GM23338 (cell line): ENCODE data around the gene TULP3.
"Not testable (repeated sequence)": the region's sequence is repeated elsewhere in the genome, so short reads cannot be mapped to it uniquely, and the experiment has no call there.

Experiments
- CREB1 ChIP-seq: fragments of 250-450 bp; sonication (Bioruptor Pico); IDR thresholded peaks from 2 replicates; pipeline ENCODE4 v1.5.0; 2020; ENCODE audit warnings: low read depth, mild to moderate bottlenecking, moderate library complexity
- CTCF ChIP-seq, 2 experiments: fragments of 200-600 bp in 1 of 2; sonication (generic) in 1 of 2; conservative IDR thresholded peaks; 2 replicates each; pipeline versions ENCODE4 v1.5.1 to v1.6.1; 2016 to 2017; ENCODE audit warnings: antibody characterized with exemption in 2 of 2, low read depth in 2 of 2, mild to moderate bottlenecking in 2 of 2, moderate library complexity in 1 of 2
- EZH2 ChIP-seq: fragments of 200-600 bp; sonication (generic); IDR thresholded peaks from one replicate; pipeline ENCODE4 v1.8.0; 2017; ENCODE audit warnings: antibody characterized with exemption, mild to moderate bottlenecking, low read depth; ENCODE audit not compliant: unreplicated experiment
- EZH2phosphoT487 ChIP-seq: fragments of 200-600 bp; sonication (generic); IDR thresholded peaks from one replicate; pipeline ENCODE4 v1.8.1; 2018; ENCODE audit warnings: antibody characterized with exemption; ENCODE audit not compliant: unreplicated experiment
- JUNB ChIP-seq: IDR thresholded peaks from one replicate; pipeline ENCODE4 v1.6.1; 2016; ENCODE audit warnings: antibody characterized with exemption; ENCODE audit not compliant: unreplicated experiment
- NANOG ChIP-seq: IDR thresholded peaks from 2 replicates; pipeline ENCODE4 v1.6.1; 2016; ENCODE audit warnings: antibody characterized with exemption, borderline replicate concordance
- POLR2AphosphoS5 ChIP-seq: IDR thresholded peaks from 2 replicates; pipeline ENCODE4 v1.6.1; 2016; ENCODE audit warnings: antibody characterized with exemption, low read depth
- STAT1 ChIP-seq: IDR thresholded peaks from one replicate; pipeline ENCODE4 v1.6.1; 2016; ENCODE audit warnings: antibody characterized with exemption; ENCODE audit not compliant: unreplicated experiment
- ZNF331 ChIP-seq: fragments of 250-450 bp; sonication (Bioruptor Pico); IDR thresholded peaks from 2 replicates; pipeline ENCODE4 v1.5.0; 2020; ENCODE audit warnings: low read depth, mild to moderate bottlenecking, moderate library complexity
- TF ChIP-seq, protein P1 (sequence below): IDR thresholded peaks from one replicate; pipeline ENCODE4 v1.6.1; 2018; ENCODE audit warnings: antibody characterized with exemption; ENCODE audit not compliant: unreplicated experiment
- TF ChIP-seq, protein P2 (sequence below): fragments of 250-450 bp; sonication (Bioruptor Pico); IDR thresholded peaks from 2 replicates; pipeline ENCODE4 v1.5.0; 2020; ENCODE audit warnings: mild to moderate bottlenecking, moderate library complexity

- not testable (repeated sequence) for TF ChIP-seq ZNF331 (CRISPR knock-in tag); CREB1 (CRISPR knock-in tag); EZH2; CTCF (conservative IDR thresholded peaks at IDR 0.05; ENCODE audit: low read depth in 2 of 2); POLR2AphosphoS5; JUNB; EZH2phosphoT487; NANOG; STAT1
- TF ChIP-seq, protein P1, sequence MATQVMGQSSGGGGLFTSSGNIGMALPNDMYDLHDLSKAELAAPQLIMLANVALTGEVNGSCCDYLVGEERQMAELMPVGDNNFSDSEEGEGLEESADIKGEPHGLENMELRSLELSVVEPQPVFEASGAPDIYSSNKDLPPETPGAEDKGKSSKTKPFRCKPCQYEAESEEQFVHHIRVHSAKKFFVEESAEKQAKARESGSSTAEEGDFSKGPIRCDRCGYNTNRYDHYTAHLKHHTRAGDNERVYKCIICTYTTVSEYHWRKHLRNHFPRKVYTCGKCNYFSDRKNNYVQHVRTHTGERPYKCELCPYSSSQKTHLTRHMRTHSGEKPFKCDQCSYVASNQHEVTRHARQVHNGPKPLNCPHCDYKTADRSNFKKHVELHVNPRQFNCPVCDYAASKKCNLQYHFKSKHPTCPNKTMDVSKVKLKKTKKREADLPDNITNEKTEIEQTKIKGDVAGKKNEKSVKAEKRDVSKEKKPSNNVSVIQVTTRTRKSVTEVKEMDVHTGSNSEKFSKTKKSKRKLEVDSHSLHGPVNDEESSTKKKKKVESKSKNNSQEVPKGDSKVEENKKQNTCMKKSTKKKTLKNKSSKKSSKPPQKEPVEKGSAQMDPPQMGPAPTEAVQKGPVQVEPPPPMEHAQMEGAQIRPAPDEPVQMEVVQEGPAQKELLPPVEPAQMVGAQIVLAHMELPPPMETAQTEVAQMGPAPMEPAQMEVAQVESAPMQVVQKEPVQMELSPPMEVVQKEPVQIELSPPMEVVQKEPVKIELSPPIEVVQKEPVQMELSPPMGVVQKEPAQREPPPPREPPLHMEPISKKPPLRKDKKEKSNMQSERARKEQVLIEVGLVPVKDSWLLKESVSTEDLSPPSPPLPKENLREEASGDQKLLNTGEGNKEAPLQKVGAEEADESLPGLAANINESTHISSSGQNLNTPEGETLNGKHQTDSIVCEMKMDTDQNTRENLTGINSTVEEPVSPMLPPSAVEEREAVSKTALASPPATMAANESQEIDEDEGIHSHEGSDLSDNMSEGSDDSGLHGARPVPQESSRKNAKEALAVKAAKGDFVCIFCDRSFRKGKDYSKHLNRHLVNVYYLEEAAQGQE: not testable (repeated sequence)
- TF ChIP-seq, protein P2, sequence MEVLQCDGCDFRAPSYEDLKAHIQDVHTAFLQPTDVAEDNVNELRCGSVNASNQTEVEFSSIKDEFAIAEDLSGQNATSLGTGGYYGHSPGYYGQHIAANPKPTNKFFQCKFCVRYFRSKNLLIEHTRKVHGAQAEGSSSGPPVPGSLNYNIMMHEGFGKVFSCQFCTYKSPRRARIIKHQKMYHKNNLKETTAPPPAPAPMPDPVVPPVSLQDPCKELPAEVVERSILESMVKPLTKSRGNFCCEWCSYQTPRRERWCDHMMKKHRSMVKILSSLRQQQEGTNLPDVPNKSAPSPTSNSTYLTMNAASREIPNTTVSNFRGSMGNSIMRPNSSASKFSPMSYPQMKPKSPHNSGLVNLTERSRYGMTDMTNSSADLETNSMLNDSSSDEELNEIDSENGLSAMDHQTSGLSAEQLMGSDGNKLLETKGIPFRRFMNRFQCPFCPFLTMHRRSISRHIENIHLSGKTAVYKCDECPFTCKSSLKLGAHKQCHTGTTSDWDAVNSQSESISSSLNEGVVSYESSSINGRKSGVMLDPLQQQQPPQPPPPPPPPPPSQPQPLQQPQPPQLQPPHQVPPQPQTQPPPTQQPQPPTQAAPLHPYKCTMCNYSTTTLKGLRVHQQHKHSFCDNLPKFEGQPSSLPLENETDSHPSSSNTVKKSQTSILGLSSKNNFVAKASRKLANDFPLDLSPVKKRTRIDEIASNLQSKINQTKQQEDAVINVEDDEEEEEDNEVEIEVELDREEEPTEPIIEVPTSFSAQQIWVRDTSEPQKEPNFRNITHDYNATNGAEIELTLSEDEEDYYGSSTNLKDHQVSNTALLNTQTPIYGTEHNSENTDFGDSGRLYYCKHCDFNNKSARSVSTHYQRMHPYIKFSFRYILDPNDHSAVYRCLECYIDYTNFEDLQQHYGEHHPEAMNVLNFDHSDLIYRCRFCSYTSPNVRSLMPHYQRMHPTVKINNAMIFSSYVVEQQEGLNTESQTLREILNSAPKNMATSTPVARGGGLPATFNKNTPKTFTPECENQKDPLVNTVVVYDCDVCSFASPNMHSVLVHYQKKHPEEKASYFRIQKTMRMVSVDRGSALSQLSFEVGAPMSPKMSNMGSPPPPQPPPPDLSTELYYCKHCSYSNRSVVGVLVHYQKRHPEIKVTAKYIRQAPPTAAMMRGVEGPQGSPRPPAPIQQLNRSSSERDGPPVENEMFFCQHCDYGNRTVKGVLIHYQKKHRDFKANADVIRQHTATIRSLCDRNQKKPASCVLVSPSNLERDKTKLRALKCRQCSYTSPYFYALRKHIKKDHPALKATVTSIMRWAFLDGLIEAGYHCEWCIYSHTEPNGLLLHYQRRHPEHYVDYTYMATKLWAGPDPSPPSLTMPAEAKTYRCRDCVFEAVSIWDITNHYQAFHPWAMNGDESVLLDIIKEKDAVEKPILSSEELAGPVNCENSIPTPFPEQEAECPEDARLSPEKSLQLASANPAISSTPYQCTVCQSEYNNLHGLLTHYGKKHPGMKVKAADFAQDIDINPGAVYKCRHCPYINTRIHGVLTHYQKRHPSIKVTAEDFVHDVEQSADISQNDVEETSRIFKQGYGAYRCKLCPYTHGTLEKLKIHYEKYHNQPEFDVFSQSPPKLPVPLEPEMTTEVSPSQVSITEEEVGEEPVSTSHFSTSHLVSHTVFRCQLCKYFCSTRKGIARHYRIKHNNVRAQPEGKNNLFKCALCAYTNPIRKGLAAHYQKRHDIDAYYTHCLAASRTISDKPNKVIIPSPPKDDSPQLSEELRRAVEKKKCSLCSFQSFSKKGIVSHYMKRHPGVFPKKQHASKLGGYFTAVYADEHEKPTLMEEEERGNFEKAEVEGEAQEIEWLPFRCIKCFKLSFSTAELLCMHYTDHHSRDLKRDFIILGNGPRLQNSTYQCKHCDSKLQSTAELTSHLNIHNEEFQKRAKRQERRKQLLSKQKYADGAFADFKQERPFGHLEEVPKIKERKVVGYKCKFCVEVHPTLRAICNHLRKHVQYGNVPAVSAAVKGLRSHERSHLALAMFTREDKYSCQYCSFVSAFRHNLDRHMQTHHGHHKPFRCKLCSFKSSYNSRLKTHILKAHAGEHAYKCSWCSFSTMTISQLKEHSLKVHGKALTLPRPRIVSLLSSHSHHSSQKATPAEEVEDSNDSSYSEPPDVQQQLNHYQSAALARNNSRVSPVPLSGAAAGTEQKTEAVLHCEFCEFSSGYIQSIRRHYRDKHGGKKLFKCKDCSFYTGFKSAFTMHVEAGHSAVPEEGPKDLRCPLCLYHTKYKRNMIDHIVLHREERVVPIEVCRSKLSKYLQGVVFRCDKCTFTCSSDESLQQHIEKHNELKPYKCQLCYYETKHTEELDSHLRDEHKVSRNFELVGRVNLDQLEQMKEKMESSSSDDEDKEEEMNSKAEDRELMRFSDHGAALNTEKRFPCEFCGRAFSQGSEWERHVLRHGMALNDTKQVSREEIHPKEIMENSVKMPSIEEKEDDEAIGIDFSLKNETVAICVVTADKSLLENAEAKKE (CRISPR knock-in tag): not testable (repeated sequence)
These were observed 27.3 kb upstream of the TULP3 start for GRCh38 chr12:2863402-2863801.
